ENCODE measurements around the gene GRK5.

DNA sequence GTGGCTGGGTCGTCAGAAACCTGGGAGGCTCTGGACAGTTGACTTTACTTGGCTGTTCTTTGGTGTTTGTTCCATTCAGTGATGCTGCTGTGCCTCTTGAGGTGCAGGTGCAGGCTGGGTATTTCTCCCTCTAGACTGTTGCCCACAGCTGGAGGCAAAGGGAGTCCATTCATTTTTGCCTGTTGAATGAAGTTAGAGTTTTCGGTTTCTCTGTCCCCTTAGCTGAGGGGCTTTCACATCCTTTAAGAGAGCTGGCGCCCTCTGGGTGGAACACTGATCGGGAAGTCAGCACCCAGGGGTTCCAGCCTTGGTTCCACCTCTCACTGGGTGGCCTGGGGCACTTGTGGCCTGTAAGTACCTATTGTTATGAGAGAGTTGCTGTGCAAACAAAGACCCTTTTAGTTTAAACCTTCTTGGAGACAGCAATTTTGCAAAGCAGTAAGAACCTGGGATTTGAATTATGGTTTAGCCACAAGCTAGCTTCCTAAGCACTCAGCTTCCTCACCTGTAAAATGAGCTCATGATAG, 67.2 kb downstream of the GRK5 start:
- TF ChIP-seq, protein P1, sequence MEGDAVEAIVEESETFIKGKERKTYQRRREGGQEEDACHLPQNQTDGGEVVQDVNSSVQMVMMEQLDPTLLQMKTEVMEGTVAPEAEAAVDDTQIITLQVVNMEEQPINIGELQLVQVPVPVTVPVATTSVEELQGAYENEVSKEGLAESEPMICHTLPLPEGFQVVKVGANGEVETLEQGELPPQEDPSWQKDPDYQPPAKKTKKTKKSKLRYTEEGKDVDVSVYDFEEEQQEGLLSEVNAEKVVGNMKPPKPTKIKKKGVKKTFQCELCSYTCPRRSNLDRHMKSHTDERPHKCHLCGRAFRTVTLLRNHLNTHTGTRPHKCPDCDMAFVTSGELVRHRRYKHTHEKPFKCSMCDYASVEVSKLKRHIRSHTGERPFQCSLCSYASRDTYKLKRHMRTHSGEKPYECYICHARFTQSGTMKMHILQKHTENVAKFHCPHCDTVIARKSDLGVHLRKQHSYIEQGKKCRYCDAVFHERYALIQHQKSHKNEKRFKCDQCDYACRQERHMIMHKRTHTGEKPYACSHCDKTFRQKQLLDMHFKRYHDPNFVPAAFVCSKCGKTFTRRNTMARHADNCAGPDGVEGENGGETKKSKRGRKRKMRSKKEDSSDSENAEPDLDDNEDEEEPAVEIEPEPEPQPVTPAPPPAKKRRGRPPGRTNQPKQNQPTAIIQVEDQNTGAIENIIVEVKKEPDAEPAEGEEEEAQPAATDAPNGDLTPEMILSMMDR (IDR thresholded peaks at IDR 0.05) = no peak
- no peak for TF ChIP-seq POLR2AphosphoS5 (IDR thresholded peaks at IDR 0.05)

All from prostate gland (tissue), 2 donors.